Effector memory CD4-positive, alpha-beta T cell (primary cell): ENCODE measurements around the gene FAM98B.
A peak's percentile ranks its signal among the peaks of the same experiment; 100 is the strongest.

Experiments
- DNase-seq, 3 donors: peaks; one replicate each; pipeline ENCODE4 v3.0.0-alpha.2; 2020
- H3K27ac ChIP-seq: 2 replicates; pipeline ENCODE4 v1.7.0; 2013; ENCODE audit warnings: mild to moderate bottlenecking, low read length, moderate library complexity; ENCODE audit not compliant: insufficient read depth, poor library complexity, severe bottlenecking
- H3K27me3 ChIP-seq: replicated peaks from 2 replicates; pipeline ENCODE4 v1.7.0; 2013; ENCODE audit warnings: mild to moderate bottlenecking, low read length; ENCODE audit not compliant: insufficient read depth, control insufficient read depth, poor library complexity, severe bottlenecking
- H3K36me3 ChIP-seq: 2 replicates; pipeline ENCODE4 v1.7.0; 2013; ENCODE audit warnings: mild to moderate bottlenecking, low read length, moderate library complexity; ENCODE audit not compliant: control insufficient read depth, insufficient read depth
- H3K4me1 ChIP-seq: 2 replicates; pipeline ENCODE4 v1.7.0; 2013; ENCODE audit warnings: low read length, mild to moderate bottlenecking; ENCODE audit not compliant: control insufficient read depth, insufficient read depth, poor library complexity, severe bottlenecking
- H3K4me3 ChIP-seq: 2 replicates; pipeline ENCODE4 v1.7.0; 2013; ENCODE audit warnings: low read length, low read depth, mild to moderate bottlenecking; ENCODE audit not compliant: insufficient read depth, poor library complexity, severe bottlenecking
- H3K9me3 ChIP-seq: 2 replicates; pipeline ENCODE4 v1.7.0; 2013; ENCODE audit warnings: mild to moderate bottlenecking, low read length, moderate library complexity; ENCODE audit not compliant: control insufficient read depth

FAM98B gene

GRCh38 chr15:38531509-38531908, 77.6 kb downstream of the FAM98B start:
- Histone ChIP-seq H3K4me1 (peaks cover 30% of the 10 kb centered on the region), H3K9me3 (no peaks in the 10 kb centered on the region), H3K4me3 (no peak overlapping the region), H3K27me3 (no peaks in the 10 kb centered on the region), H3K27ac (no peak overlapping the region), H3K36me3 (peaks cover 34% of the 10 kb centered on the region)
- no peak for DNase-seq

DNA sequence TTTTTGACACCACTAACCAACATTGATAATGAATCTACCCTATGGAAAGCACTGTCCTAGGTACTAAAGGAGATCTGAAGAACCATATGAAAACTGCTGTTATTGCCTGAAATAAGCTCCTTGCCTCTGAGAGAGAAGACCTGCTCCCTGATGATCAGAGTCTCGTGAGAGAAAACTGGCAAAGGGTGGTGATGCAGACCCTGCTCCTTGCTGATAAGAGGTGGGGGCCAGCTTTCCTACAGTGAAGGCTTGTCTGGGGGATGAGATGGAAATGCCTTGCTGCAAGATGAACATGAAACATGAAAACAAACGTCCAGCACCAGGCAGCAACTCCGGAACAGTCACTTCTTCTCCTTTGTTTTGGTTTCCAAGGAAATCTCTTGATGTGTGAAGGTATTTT, 78.8 kb downstream of the FAM98B start:
- peaks cover 39% of the 10 kb centered on the region for H3K4me1 ChIP-seq
- H3K4me3 ChIP-seq: no peak overlapping the region
- H3K27me3 ChIP-seq: no peaks in the 10 kb centered on the region
- H3K36me3 ChIP-seq: peaks cover 34% of the 10 kb centered on the region
- H3K9me3 ChIP-seq: no peaks in the 10 kb centered on the region
- no peak for DNase-seq
- H3K27ac ChIP-seq: no peak overlapping the region

DNA sequence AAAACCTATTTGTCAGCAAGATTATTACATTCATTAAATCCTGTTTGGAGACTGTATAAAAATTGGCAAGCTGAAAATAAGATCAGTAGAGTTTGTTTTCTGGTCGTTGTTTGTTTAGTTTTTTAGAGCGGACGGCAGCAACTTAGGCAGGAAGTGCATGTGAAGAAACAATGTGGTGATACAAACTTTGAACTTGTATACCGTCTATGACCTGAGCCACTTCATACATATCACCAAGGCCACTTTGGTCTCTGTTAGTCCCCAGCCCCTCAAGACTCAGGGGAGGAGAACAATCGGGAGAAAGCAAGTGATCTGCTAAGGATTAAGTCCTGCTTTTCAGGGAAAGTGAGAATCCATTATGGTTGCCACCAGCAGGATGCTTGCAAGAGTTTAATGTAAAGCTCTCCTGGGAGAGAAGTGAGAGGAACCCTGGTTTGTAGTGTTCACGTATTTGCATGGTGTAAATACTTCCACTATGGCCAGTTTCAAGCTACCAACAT, 79.5 kb downstream of the FAM98B start:
- Histone ChIP-seq H3K9me3 (no peaks in the 10 kb centered on the region), H3K4me1 (peaks cover 44% of the 10 kb centered on the region), H3K27ac (peak overlapping the region; percentile 28), H3K36me3 (peaks cover 34% of the 10 kb centered on the region), H3K27me3 (no peaks in the 10 kb centered on the region), H3K4me3 (no peak overlapping the region)
- no peak for DNase-seq

GRCh38 chr15:38533926-38534325, 80.0 kb downstream of the FAM98B start:
- no peaks in the 10 kb centered on the region for H3K9me3 ChIP-seq
- peak overlapping the region; percentile 1 for H3K27ac ChIP-seq
- H3K4me1 ChIP-seq: peaks cover 48% of the 10 kb centered on the region
- peaks cover 34% of the 10 kb centered on the region for H3K36me3 ChIP-seq
- no peaks in the 10 kb centered on the region for H3K27me3 ChIP-seq
- DNase-seq: no peak
- no peak overlapping the region for H3K4me3 ChIP-seq

DNA sequence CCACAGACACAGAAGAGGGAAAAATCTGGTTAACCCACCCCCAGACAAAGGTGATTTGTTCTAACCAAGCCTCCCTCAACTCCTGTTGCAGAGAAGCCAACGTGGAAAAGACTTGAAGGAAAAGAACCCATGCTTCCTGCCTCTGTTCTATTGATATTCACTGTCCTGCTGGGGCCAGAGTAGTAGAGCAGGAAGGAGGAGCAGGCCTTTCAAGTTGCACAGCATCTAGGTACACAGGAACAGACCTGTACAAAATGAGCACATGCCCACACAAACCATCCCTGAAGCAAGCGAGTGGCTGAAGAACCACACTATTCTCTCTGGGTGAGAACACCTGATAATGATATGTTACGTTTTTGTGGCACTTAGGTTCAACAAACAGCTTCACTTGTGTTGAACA, 80.8 kb downstream of the FAM98B start:
- DNase-seq: no peak
- H3K27me3 ChIP-seq: no peaks in the 10 kb centered on the region
- H3K9me3 ChIP-seq: no peaks in the 10 kb centered on the region
- H3K27ac ChIP-seq: no peak overlapping the region
- peaks cover 52% of the 10 kb centered on the region for H3K4me1 ChIP-seq
- peaks cover 26% of the 10 kb centered on the region for H3K36me3 ChIP-seq
- H3K4me3 ChIP-seq: no peak overlapping the region

DNA sequence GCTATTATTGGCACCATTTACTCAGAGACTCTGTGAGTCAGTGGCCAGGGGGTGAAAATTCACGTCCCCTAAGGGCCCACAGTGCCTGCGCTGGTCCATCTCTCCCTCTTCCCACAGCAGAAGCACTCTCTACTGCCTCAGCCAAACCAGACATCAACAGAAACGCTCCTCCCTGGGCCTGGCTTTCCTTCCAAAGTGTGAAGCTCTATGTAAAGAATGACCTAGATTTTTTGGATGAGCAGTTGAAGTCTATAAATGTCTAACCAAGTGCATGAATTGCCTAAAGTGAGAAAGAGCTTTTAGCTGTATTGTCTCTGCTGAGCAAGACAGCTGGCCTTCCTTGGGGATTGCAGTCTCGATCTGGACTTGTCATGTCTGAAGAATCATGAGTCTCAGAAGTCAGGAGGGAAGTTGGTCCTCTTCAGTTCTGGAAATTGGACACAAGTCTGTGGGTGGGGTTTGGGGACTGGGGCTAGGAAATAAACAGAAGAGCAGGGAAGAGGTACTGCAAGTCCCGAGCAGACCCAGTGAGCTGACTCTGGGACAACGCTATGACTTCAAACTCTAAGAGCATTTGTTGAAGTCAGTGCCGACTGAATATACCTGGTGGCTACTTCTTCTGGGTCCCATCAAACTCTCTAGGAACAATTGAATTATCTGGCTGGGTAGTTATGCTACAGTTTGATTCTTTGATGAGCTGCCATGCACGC, 81.7 kb downstream of the FAM98B start:
- H3K27ac ChIP-seq: peak overlapping the region; percentile 13
- no peak for DNase-seq

GRCh38 chr15:38536201-38536676, 82.3 kb downstream of the FAM98B start:
- no peak for DNase-seq
- Histone ChIP-seq H3K36me3 (peaks cover 16% of the 10 kb centered on the region), H3K27me3 (no peaks in the 10 kb centered on the region), H3K4me1 (peaks cover 64% of the 10 kb centered on the region), H3K4me3 (no peak overlapping the region), H3K27ac (peak overlapping the region; percentile 13), H3K9me3 (no peaks in the 10 kb centered on the region)

More for the DNA sequence above, 81.7 kb downstream of the FAM98B start:
- peaks cover 22% of the 10 kb centered on the region for H3K36me3 ChIP-seq
- no peaks in the 10 kb centered on the region for H3K27me3 ChIP-seq
- peaks cover 61% of the 10 kb centered on the region for H3K4me1 ChIP-seq
- no peak overlapping the region for H3K4me3 ChIP-seq
- no peaks in the 10 kb centered on the region for H3K9me3 ChIP-seq
